ENCODE data around the gene FFAR1.

Gene FFAR1

GRCh38 chr19:35345671-35346111 is 2.0 kb upstream of the FFAR1 start:
- TF ChIP-seq CTCF (IDR thresholded peaks at IDR 0.05): no peak

GRCh38 chr19:35346193-35347052 is 1.3 kb upstream of the FFAR1 start:
- no peak for TF ChIP-seq CTCF (IDR thresholded peaks at IDR 0.05)

GRCh38 chr19:35347930-35348298 is 212 bp downstream of the FFAR1 start:
- TF ChIP-seq CTCF (IDR thresholded peaks at IDR 0.05): no peak

GRCh38 chr19:35348911-35349611 is 1.4 kb downstream of the FFAR1 start:
- TF ChIP-seq CTCF (IDR thresholded peaks at IDR 0.05): no peak

- no peak for TF ChIP-seq CTCF (IDR thresholded peaks at IDR 0.05)
These were observed 2.2 kb downstream of the FFAR1 start for GRCh38 chr19:35349614-35350521.

- TF ChIP-seq CTCF (IDR thresholded peaks at IDR 0.05): no peak
These were observed 2.9 kb downstream of the FFAR1 start for GRCh38 chr19:35350591-35350990.
